GM19238 (cell line): ENCODE measurements around the gene STK17A.

Experiments
- DNase-seq: peaks from one replicate; pipeline ENCODE4 v3.0.0; 2011; ENCODE audit warnings: low spot score; ENCODE audit not compliant: insufficient read length

Gene STK17A

GRCh38 chr7:43632746-43633145, 49.8 kb downstream of the STK17A start:
- DNase-seq: no peak

GRCh38 chr7:43634384-43634783, 51.5 kb downstream of the STK17A start:
- no peak for DNase-seq

- no peak for DNase-seq
Observed at GRCh38 chr7:43636093-43636492, 53.2 kb downstream of the STK17A start.

- DNase-seq: no peak
Observed at GRCh38 chr7:43637114-43637806, 54.4 kb downstream of the STK17A start.

- DNase-seq: no peak
Observed at GRCh38 chr7:43639858-43640491, 57.1 kb downstream of the STK17A start.

- DNase-seq: no peak
Observed at GRCh38 chr7:43640679-43641078, 57.8 kb downstream of the STK17A start.

GRCh38 chr7:43642897-43643630, 60.2 kb downstream of the STK17A start:
- DNase-seq: no peak

- DNase-seq: no peak
Observed at GRCh38 chr7:43643846-43644245, 60.9 kb downstream of the STK17A start.

- DNase-seq: no peak
Observed at GRCh38 chr7:43645699-43646226, 62.9 kb downstream of the STK17A start.

GRCh38 chr7:43646603-43647338, 63.9 kb downstream of the STK17A start:
- DNase-seq: no peak

- DNase-seq: no peak
Observed at GRCh38 chr7:43647339-43647672, 64.4 kb downstream of the STK17A start.

- DNase-seq: no peak
Observed at GRCh38 chr7:43647673-43648472, 65.0 kb downstream of the STK17A start.

GRCh38 chr7:43648473-43649406, 65.8 kb downstream of the STK17A start:
- DNase-seq: peak; percentile 48

GRCh38 chr7:43649755-43650274, 66.9 kb downstream of the STK17A start:
- DNase-seq: peak; percentile 46

- DNase-seq: no peak
Observed at GRCh38 chr7:43650457-43651052, 67.6 kb downstream of the STK17A start.

GRCh38 chr7:43652364-43652763, 69.5 kb downstream of the STK17A start:
- no peak for DNase-seq

- no peak for DNase-seq
Observed at GRCh38 chr7:43653466-43653865, 70.6 kb downstream of the STK17A start.

GRCh38 chr7:43653891-43654504, 71.1 kb downstream of the STK17A start:
- no peak for DNase-seq

GRCh38 chr7:43655584-43655983, 72.7 kb downstream of the STK17A start:
- DNase-seq: no peak
